Activated T-helper 1 cell treated with anti-CD3 and anti-CD28 coated beads, Interleukin-12 subunit alpha, Interleukin-12 subunit beta, Interleukin-2, Interleukin-4 antibody, amounts not matched to agents 30 ng/mL and 10 ng/mL and 1 ng/mL, durations not matched to agents 14 hours and 24 hours and 36 hours (primary cell): ENCODE measurements around the gene C1orf141. TPM values are rescaled to one million over a fixed set of nuclear protein-coding genes. Genes with fewer than 3 reads are reported as not detected.
"Not testable (repeated sequence)": the region's sequence is repeated elsewhere in the genome, so short reads cannot be mapped to it uniquely, and the experiment has no call there.

Experiments
- DNase-seq: peaks from one replicate; pipeline ENCODE4 v3.0.0; 2021; ENCODE audit warnings: low spot score
- H3K27ac Mint-ChIP-seq: one replicate; pipeline ENCODE4 v1.8.0; 2021; ENCODE audit warnings: mild to moderate bottlenecking, mixed read lengths
- H3K27me3 Mint-ChIP-seq: one replicate; pipeline ENCODE4 v1.8.0; 2022; ENCODE audit warnings: mild to moderate bottlenecking, moderate library complexity, mixed read lengths; ENCODE audit not compliant: insufficient read depth
- H3K36me3 Mint-ChIP-seq: one replicate; pipeline ENCODE4 v1.8.0; 2021; ENCODE audit warnings: low read depth, mixed read lengths
- H3K4me1 Mint-ChIP-seq: one replicate; pipeline ENCODE4 v1.8.0; 2021; ENCODE audit warnings: low read depth, mixed read lengths
- H3K4me3 Mint-ChIP-seq: one replicate; pipeline ENCODE4 v1.8.0; 2021; ENCODE audit warnings: mild to moderate bottlenecking, moderate library complexity, mixed read lengths
- H3K9me3 Mint-ChIP-seq: one replicate; pipeline ENCODE4 v1.8.0; 2021; ENCODE audit warnings: mixed read lengths
- intact Hi-C: fragments of 100-400 bp; cut with micrococcal nuclease; formaldehyde crosslinking; loops from one replicate; pipeline ENCODE4 v1.15.1; 2024
- total RNA-seq: library from RNA; stranded (reverse); gene quantifications from 2 replicates; pipeline ENCODE4 v1.2.3, GENCODE V29; 2022

Gene C1orf141
- total RNA-seq, 1 donor from 2014 or later = not detected

DNA sequence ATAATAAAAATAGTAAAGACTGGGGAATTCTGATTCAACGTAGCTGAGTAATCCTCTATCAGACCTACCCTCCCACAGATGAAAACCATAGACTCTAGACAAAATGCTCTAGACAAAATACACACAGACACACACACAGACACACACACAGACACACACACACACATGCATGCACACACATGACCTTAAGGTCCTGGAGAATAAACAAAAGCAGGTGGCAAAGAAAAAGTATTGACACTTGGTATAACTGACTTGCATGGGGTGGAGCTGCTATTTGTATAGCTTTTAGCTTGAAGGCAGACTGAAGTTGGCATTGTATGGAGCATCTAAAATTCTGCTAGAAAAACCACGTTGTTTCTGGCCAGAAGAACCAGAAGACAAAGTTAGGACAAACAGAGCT is 29.3 kb downstream of the C1orf141 start:
- Mint-ChIP-seq H3K27ac (no peak overlapping the region), H3K4me1 (no peaks in the 10 kb centered on the region), H3K4me3 (no peak overlapping the region), H3K36me3 (no peaks in the 10 kb centered on the region), H3K27me3 (peaks cover 15% of the 10 kb centered on the region), H3K9me3 (no peaks in the 10 kb centered on the region)
- intact Hi-C loops = no loop called here
- no peak for DNase-seq

DNA sequence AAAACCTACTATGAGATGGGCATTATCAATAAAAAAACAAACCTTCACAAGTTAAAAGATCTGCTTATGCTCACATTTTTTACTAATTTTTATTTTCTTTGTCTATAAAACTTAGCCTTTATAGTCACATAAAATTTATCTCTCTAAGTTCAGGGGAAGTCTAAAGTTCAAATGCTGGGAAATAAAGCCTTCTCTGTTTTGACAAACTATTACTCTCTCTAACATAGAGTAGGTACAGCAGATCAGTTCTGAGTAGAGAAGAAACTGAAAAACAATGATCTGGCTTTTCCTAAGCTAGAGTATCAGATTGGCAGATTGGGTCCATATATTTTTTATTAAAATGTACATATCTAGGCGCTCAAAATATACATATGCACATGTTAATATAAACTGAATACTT is 31.2 kb downstream of the C1orf141 start:
- no peaks in the 10 kb centered on the region for H3K4me1 Mint-ChIP-seq
- no peak for DNase-seq
- no peaks in the 10 kb centered on the region for H3K9me3 Mint-ChIP-seq
- intact Hi-C loops = no loop called here
- H3K36me3 Mint-ChIP-seq = no peaks in the 10 kb centered on the region
- H3K27ac Mint-ChIP-seq = no peak overlapping the region
- peaks cover 13% of the 10 kb centered on the region for H3K27me3 Mint-ChIP-seq
- no peak overlapping the region for H3K4me3 Mint-ChIP-seq

DNA sequence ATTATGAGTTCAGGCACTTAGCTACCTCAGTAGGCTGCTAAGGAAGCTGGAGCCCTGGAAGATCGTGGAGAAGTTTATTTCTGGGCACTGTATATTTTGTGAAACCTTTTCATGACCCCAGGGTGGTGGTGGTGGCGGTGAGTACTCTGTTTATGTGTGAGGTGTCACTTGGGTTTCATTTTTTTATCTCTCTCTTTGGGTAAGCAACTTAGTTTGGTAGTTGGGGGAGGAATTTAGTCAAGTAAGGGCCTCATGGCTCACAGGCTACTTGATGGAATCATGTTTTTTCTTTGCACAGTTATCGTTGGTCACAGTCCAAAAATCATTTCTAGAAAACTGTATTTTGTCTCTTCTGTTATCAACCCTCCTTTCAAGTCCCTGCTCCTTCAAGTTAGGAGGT is 33.9 kb downstream of the C1orf141 start:
- no peak overlapping the region for H3K4me3 Mint-ChIP-seq
- H3K36me3 Mint-ChIP-seq = no peaks in the 10 kb centered on the region
- intact Hi-C loops = no loop called here
- H3K9me3 Mint-ChIP-seq = no peaks in the 10 kb centered on the region
- H3K27me3 Mint-ChIP-seq = peaks cover 10% of the 10 kb centered on the region
- no peak for DNase-seq
- no peak overlapping the region for H3K27ac Mint-ChIP-seq
- no peaks in the 10 kb centered on the region for H3K4me1 Mint-ChIP-seq

DNA sequence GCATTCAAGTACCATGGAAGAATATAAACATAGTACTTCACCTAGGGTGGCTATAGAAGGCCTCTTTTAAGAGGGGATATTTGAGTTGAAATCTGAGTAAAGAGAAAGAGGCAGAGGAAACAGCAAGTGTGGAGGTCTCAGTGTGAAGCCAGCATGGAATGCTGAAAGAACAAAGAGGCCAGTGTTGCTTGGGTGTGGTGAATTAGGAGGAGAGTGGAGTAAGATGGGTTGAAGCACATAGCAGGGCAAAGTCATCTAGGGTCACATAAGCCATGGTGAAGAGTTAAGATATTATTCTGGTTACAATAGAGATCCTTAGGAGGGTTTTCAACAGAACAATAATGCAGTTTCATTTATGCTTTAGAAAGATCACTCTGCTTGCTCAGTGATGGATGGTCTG is 37.5 kb downstream of the C1orf141 start:
- Mint-ChIP-seq H3K36me3 (no peaks in the 10 kb centered on the region), H3K27me3 (peaks cover 22% of the 10 kb centered on the region), H3K9me3 (no peaks in the 10 kb centered on the region), H3K27ac (no peak overlapping the region), H3K4me3 (no peak overlapping the region), H3K4me1 (no peaks in the 10 kb centered on the region)
- intact Hi-C loops = no loop called here
- no peak for DNase-seq

DNA sequence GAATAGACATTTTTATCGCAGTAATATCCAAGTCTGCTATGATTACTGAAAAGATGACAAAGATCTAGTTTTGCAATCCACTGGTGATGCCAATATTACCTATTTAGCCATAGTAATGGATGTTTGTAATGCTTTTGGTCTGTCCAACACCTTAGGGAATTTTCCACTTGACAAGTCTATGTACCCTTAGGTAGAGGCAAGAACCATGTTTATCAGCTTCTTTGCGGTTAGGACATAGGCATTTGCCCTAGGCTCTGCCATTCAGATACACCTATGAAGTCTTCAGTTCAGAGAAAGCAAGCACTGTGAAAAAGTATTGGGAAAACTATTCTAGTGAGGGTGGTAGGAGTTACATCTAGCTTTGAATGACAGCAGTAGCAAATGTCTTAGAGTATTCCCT is 40.6 kb downstream of the C1orf141 start:
- Mint-ChIP-seq H3K4me1 (no peaks in the 10 kb centered on the region), H3K27me3 (peaks cover 18% of the 10 kb centered on the region), H3K9me3 (no peaks in the 10 kb centered on the region), H3K4me3 (no peak overlapping the region), H3K27ac (no peak overlapping the region), H3K36me3 (no peaks in the 10 kb centered on the region)
- intact Hi-C loops = no loop called here
- DNase-seq = no peak

DNA sequence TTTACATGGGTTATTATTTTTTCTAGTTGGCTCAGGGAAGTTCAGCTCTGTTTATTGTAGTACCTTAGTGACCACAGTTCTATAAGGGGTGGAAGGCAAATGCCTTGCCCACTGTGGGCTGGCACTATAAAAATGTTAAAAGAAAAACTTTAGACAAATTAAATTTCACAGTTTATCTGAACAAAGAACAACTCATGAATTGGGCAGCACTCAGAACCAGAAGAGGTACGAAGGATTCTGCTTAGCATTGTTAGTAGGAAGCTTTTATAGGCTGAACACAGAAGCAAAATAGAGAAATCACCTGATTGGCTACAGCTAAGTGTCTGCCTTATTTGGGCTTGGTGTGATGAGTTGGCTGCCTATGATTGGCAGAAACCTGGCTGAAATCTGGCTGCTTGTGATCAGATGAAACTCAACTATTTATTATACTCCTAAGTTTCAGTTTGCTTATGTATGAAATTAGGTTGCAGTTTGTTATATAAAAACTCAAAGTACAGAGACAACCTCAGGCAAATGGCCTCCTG is 45.0 kb downstream of the C1orf141 start:
- H3K27ac Mint-ChIP-seq = no peak overlapping the region
- no peaks in the 10 kb centered on the region for H3K36me3 Mint-ChIP-seq
- peaks cover 15% of the 10 kb centered on the region for H3K27me3 Mint-ChIP-seq
- H3K4me1 Mint-ChIP-seq = no peaks in the 10 kb centered on the region
- peaks cover 8% of the 10 kb centered on the region for H3K9me3 Mint-ChIP-seq
- DNase-seq = no peak
- intact Hi-C loops = loop anchor here (2.0 kb wide), 1 partner anchor 15 kb away; no protein-coding TSS in a partner anchor
- no peak overlapping the region for H3K4me3 Mint-ChIP-seq

DNA sequence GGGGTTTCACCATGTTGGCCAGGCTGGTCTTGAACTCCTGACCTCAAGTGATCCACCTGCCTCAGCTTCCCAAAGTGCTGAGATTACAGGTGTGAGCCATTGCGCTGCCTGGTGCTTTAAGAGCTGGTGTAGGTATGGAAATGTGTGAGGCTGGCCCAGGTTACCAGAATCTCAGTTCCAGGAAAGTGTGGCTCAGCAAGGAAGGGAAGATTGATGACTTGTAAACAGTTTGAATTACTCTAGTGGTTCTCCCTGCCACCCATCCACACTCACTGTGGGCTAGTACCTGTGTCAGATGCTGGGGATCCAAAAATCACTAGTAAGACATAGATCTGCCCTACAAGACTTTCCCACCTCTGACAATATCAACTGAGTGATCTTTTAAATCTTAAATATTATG is 46.3 kb downstream of the C1orf141 start:
- DNase-seq = no peak
- Mint-ChIP-seq H3K27ac (no peak overlapping the region), H3K4me1 (no peaks in the 10 kb centered on the region), H3K27me3 (peaks cover 7% of the 10 kb centered on the region), H3K4me3 (no peak overlapping the region), H3K9me3 (peaks cover 8% of the 10 kb centered on the region), H3K36me3 (no peaks in the 10 kb centered on the region)
- intact Hi-C loops = loop anchor here (2.0 kb wide), 1 partner anchor 14 kb away; no protein-coding TSS in a partner anchor

DNA sequence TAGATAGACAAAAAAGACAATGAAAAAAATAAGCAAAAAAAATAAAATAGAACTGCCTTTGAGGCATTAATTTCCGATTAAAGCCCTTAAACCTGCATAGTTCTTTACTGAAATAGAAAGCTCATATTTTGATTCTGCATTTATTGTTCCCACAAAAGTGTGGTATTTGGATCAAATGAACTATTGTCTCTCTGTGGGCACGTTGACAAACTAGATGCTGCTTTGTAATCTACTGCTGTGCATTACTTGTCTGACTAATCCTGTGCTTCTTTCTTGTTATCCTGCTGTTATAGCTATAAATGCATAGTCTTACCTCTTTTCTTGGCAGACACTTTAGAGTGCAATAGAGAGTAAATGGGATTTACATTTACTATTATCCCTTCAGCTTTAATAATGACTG is 49.4 kb downstream of the C1orf141 start:
- no peak overlapping the region for H3K27ac Mint-ChIP-seq
- H3K4me3 Mint-ChIP-seq = no peak overlapping the region
- H3K27me3 Mint-ChIP-seq = no peaks in the 10 kb centered on the region
- peaks cover 8% of the 10 kb centered on the region for H3K9me3 Mint-ChIP-seq
- H3K36me3 Mint-ChIP-seq = no peaks in the 10 kb centered on the region
- no peak for DNase-seq
- intact Hi-C loops = no loop called here
- no peaks in the 10 kb centered on the region for H3K4me1 Mint-ChIP-seq

DNA sequence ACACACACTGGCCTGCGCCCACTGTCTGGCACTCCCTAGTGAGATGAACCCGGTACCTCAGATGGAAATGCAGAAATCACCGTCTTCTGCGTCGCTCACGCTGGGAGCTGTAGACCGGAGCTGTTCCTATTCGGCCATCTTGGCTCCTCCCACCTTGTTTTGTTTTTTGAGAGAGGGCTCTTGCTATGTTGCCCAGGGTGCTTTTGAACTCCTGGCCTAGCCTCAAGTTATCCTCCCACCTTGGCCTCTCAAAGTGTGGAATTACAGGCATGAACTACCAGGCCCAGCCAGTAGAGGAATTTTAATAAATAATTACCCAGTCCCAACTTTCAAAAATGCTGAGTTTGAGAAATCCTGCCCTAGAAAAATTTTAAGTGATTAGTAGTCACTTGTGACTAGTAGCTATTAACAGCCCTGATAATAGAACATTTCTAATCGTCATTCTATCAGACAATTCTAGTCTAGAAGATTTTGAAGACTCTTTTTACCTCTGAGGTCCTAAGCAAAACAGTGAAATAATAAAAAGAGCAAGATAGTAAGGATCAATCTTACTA is 49.9 kb downstream of the C1orf141 start:
- DNase-seq = no peak
- Mint-ChIP-seq H3K36me3 (no peaks in the 10 kb centered on the region), H3K9me3 (peaks cover 8% of the 10 kb centered on the region), H3K27me3 (no peaks in the 10 kb centered on the region), H3K4me1 (no peaks in the 10 kb centered on the region), H3K27ac (no peak overlapping the region), H3K4me3 (no peak overlapping the region)
- intact Hi-C loops = no loop called here

DNA sequence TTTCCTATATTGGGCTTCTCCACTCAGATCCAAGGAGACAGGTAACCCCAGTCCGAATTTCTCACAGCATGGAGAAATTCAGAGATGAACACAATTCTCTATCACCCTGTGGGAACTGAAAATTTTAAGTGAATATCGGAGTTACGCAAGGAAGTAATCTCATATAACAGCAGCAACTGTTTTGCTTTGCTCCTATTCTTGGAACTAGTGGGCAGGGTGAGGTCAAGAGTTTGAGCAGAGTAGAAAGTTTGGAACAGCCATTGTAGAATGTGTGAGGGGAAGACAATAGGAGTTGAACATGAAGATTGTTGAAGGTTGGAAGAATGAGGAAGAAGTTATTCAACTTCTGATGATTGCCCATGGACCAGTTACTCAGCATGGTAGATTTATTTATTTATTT is 56.5 kb downstream of the C1orf141 start:
- peaks cover 15% of the 10 kb centered on the region for H3K9me3 Mint-ChIP-seq
- no peak overlapping the region for H3K4me3 Mint-ChIP-seq
- DNase-seq = no peak
- H3K27me3 Mint-ChIP-seq = no peaks in the 10 kb centered on the region
- intact Hi-C loops = no loop called here
- no peaks in the 10 kb centered on the region for H3K4me1 Mint-ChIP-seq
- no peak overlapping the region for H3K27ac Mint-ChIP-seq
- no peaks in the 10 kb centered on the region for H3K36me3 Mint-ChIP-seq

DNA sequence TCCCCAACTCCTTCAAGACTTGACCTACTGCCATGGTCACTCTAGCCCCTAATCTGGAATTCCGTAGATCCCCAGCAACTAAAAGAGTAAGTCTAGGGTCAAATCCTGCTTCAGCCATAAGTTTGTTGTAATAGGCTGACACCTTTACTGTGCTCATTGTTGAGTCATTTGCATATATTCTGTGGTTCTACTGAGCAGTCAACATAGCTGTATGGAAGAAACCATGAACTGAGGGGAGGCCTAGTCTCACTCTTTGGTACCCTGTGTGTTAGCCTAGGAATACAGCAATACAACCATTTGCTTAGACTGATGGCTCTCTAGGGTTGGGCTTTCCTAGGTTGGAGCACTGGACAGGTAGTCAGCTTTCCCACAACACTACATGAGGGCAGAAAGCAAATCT is 57.2 kb downstream of the C1orf141 start:
- Mint-ChIP-seq H3K4me3 (no peak overlapping the region), H3K4me1 (no peaks in the 10 kb centered on the region), H3K27ac (no peak overlapping the region), H3K27me3 (no peaks in the 10 kb centered on the region), H3K9me3 (peaks cover 20% of the 10 kb centered on the region), H3K36me3 (peaks cover 2% of the 10 kb centered on the region)
- intact Hi-C loops = no loop called here
- no peak for DNase-seq

DNA sequence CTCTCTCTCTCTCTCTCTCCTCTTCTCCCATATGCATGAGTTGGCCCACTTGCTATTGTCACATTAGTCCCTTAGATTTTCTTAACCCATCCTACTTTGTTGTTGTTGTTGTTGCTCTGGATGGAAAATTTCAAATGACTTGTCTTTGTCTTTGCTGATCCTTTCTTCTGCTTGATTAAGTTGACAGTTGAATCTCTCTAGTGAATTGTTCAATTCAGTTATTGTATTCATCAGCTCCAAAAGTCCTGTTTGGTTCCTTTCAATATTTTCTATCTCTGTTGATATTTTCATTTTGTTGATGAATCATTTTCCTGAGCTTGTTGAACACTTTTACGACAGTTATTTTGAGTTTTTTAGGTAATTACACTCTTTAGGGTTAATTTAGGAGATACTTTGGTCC is 62.0 kb downstream of the C1orf141 start:
- Mint-ChIP-seq H3K9me3 (peaks cover 41% of the 10 kb centered on the region), H3K4me1 (no peaks in the 10 kb centered on the region), H3K27ac (no peak overlapping the region), H3K36me3 (peaks cover 4% of the 10 kb centered on the region), H3K4me3 (no peak overlapping the region), H3K27me3 (peaks cover 3% of the 10 kb centered on the region)
- intact Hi-C loops = no loop called here
- DNase-seq = no peak

DNA sequence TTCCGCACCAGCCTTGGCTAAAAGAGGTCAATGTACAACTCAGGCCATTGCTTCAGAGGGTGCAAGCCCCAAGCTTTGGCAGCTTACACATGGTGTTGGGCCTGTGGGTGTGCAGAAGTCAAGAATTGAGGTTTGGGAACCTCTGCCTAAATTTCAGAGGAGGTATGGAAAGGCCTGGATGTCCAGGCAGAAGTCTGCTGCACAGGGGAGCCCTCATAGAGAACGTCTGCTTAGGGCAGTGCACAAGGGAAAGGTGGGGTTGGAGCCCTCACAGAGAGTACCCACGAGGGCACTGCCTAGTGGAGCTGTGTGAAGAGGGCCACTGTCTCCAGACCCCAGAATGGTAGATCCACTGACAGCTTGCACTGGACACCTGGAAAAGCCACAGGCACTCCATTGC is 67.1 kb downstream of the C1orf141 start:
- H3K27ac Mint-ChIP-seq, H3K36me3 Mint-ChIP-seq, H3K4me3 Mint-ChIP-seq: not testable (repeated sequence)

DNA sequence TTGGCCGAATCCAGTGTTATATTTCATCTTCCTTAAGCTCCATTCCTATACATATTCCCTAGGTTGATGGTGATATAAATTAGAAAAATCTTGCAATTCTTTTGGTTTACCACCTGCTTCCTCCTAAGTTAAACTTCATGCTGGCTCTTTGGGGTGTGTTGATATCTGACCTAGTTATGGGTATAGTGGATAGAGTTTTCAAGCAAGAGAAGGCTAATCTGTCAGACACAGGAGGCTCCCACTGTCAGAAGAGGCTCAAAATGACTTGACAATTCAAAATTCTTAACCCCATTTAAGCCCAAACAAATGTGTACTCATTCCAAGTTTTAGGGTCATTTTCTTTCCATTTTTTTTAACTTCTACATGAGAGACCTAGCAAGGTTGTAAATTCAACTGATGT is 72.4 kb downstream of the C1orf141 start:
- peaks cover 9% of the 10 kb centered on the region for H3K9me3 Mint-ChIP-seq
- H3K4me1 Mint-ChIP-seq = no peaks in the 10 kb centered on the region
- DNase-seq = no peak
- no peak overlapping the region for H3K4me3 Mint-ChIP-seq
- no peak overlapping the region for H3K27ac Mint-ChIP-seq
- H3K27me3 Mint-ChIP-seq = peaks cover 10% of the 10 kb centered on the region
- intact Hi-C loops = no loop called here
- H3K36me3 Mint-ChIP-seq = peaks cover 3% of the 10 kb centered on the region

More for the DNA sequence above, 67.1 kb downstream of the C1orf141 start:
- H3K4me1 Mint-ChIP-seq, intact Hi-C loops, DNase-seq: not testable (repeated sequence)
- peaks cover 12% of the 10 kb centered on the region for H3K27me3 Mint-ChIP-seq
- H3K9me3 Mint-ChIP-seq = peaks cover 39% of the 10 kb centered on the region
